ENCODE measurements around the gene MAPT. TPM values are rescaled to one million over a fixed set of nuclear protein-coding genes. Genes with fewer than 3 reads are reported as not detected.

The MAPT gene
- total RNA-seq, 1 experiment from 2014 or later: 37.5 TPM

DNA sequence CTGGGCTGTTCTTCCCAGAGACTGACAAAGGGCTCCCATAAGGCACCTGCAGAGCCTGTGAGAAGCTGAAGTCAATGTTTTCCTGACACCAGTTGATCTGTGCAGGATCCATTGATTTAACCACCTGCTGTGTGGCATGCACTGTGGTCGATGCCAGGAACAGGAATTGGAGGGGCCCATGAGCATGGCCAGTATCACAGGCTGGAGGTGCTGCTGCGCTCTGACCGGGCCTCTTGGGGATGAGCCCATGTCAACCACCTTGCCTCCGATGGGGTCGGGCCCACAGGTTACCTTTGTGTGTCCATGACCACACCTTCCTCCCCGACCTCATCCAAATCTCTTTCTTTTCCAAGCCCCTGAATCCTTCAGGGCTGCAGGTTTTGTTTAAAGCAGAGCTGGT is 86.5 kb downstream of the MAPT start:
- Histone ChIP-seq H3K27me3 (ENCODE audit: insufficient read depth, low read length) (no peaks in the 10 kb centered on the region), H3K9me2 (ENCODE audit: insufficient read depth) (no peaks in the 10 kb centered on the region), H3K79me2 (ENCODE audit: insufficient read depth, low read length) (no peaks in the 10 kb centered on the region), H2AFZ (ENCODE audit: low read depth, low read length, poor library complexity, severe bottlenecking) (no peak overlapping the region), H3K9me3 (ENCODE audit: control insufficient read depth in 1 of 2, insufficient read depth in 1 of 2, low read depth in 1 of 2, low read length in 2 of 2) (no peaks in the 10 kb centered on the region), H3K4me2 (ENCODE audit: low read length) (no peak overlapping the region), H3K4me3 (replicated peaks in 1 of 2; ENCODE audit: low read depth in 1 of 2, low read length in 2 of 2) (no peak overlapping the region), H4K20me1 (ENCODE audit: insufficient read depth) (no peaks in the 10 kb centered on the region), H3K36me3 (ENCODE audit: control insufficient read depth in 1 of 2, insufficient read depth in 2 of 2, low read length in 2 of 2) (no peaks in the 10 kb centered on the region), H3K27ac (ENCODE audit: low read depth, low read length) (no peak overlapping the region), H3K4me1 (ENCODE audit: control insufficient read depth in 1 of 2, insufficient read depth in 2 of 2, low read length in 2 of 2) (no peaks in the 10 kb centered on the region), H3K9ac (ENCODE audit: low read length) (no peak overlapping the region)
- ChIA-PET RAD21 (ENCODE audit: low non-redundant PET in 1 of 2, low total read pairs in 2 of 2, uncharacterized antibody in 2 of 2, unreplicated experiment in 2 of 2) (no interaction called here), POLR2A (no interaction called here), CTCF (no interaction called here)
- TF ChIP-seq CEBPB (IDR thresholded peaks at IDR 0.05; ENCODE audit: low read depth) (no peak), EZH2 (IDR thresholded peaks at IDR 0.05) (no peak), TCF7L2 (IDR thresholded peaks at IDR 0.05; ENCODE audit: borderline replicate concordance, extremely low read depth, insufficient read depth, insufficient read length) (no peak), ZNF274 (IDR thresholded peaks at IDR 0.05; ENCODE audit: low read depth, low read length) (no peak), FOSL1 (IDR thresholded peaks at IDR 0.05; ENCODE audit: low read depth) (no peak), SIN3A (IDR thresholded peaks at IDR 0.05; ENCODE audit: low read depth) (no peak), SRF (IDR thresholded peaks at IDR 0.05; ENCODE audit: low read depth) (no peak), SP1 (IDR thresholded peaks at IDR 0.05; ENCODE audit: low read depth) (no peak), EZH2phosphoT487 (IDR thresholded peaks at IDR 0.05; ENCODE audit: borderline replicate concordance) (no peak), ZFX (IDR thresholded peaks at IDR 0.05) (no peak), CBX3 (IDR thresholded peaks at IDR 0.05; ENCODE audit: low read depth) (no peak), RAD21 (IDR thresholded peaks at IDR 0.05; ENCODE audit: low read depth) (no peak), POLR2AphosphoS5 (IDR thresholded peaks at IDR 0.05; ENCODE audit: low read depth, low read length) (no peak), EGR1 (IDR thresholded peaks at IDR 0.05; ENCODE audit: low read depth) (no peak), JUND (IDR thresholded peaks at IDR 0.05) (no peak), YY1 (IDR thresholded peaks at IDR 0.05; ENCODE audit: extremely low read depth, insufficient replicate concordance, low read depth, low read length) (no peak), POLR2A (IDR thresholded peaks at IDR 0.05; ENCODE audit: borderline replicate concordance, extremely low read depth, insufficient read depth, insufficient read length) (no peak)
- TF ChIP-seq, protein P1, sequence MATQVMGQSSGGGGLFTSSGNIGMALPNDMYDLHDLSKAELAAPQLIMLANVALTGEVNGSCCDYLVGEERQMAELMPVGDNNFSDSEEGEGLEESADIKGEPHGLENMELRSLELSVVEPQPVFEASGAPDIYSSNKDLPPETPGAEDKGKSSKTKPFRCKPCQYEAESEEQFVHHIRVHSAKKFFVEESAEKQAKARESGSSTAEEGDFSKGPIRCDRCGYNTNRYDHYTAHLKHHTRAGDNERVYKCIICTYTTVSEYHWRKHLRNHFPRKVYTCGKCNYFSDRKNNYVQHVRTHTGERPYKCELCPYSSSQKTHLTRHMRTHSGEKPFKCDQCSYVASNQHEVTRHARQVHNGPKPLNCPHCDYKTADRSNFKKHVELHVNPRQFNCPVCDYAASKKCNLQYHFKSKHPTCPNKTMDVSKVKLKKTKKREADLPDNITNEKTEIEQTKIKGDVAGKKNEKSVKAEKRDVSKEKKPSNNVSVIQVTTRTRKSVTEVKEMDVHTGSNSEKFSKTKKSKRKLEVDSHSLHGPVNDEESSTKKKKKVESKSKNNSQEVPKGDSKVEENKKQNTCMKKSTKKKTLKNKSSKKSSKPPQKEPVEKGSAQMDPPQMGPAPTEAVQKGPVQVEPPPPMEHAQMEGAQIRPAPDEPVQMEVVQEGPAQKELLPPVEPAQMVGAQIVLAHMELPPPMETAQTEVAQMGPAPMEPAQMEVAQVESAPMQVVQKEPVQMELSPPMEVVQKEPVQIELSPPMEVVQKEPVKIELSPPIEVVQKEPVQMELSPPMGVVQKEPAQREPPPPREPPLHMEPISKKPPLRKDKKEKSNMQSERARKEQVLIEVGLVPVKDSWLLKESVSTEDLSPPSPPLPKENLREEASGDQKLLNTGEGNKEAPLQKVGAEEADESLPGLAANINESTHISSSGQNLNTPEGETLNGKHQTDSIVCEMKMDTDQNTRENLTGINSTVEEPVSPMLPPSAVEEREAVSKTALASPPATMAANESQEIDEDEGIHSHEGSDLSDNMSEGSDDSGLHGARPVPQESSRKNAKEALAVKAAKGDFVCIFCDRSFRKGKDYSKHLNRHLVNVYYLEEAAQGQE (IDR thresholded peaks at IDR 0.05; ENCODE audit: low read depth): no peak
- TF ChIP-seq, protein P2, sequence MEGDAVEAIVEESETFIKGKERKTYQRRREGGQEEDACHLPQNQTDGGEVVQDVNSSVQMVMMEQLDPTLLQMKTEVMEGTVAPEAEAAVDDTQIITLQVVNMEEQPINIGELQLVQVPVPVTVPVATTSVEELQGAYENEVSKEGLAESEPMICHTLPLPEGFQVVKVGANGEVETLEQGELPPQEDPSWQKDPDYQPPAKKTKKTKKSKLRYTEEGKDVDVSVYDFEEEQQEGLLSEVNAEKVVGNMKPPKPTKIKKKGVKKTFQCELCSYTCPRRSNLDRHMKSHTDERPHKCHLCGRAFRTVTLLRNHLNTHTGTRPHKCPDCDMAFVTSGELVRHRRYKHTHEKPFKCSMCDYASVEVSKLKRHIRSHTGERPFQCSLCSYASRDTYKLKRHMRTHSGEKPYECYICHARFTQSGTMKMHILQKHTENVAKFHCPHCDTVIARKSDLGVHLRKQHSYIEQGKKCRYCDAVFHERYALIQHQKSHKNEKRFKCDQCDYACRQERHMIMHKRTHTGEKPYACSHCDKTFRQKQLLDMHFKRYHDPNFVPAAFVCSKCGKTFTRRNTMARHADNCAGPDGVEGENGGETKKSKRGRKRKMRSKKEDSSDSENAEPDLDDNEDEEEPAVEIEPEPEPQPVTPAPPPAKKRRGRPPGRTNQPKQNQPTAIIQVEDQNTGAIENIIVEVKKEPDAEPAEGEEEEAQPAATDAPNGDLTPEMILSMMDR (IDR thresholded peaks at IDR 0.05 in 2 of 3, conservative IDR thresholded peaks at IDR 0.05 in 1 of 3; ENCODE audit: borderline replicate concordance in 1 of 3, insufficient read depth in 1 of 3, low read depth in 2 of 3, low read length in 2 of 3): no peak
- TF ChIP-seq, protein P3, sequence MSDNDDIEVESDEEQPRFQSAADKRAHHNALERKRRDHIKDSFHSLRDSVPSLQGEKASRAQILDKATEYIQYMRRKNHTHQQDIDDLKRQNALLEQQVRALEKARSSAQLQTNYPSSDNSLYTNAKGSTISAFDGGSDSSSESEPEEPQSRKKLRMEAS (IDR thresholded peaks at IDR 0.05): no peak
- DNase-seq (ENCODE audit: low read depth, low spot score): no peak
- no TSS peak for BruUV-seq (replicated peaks)
- intact Hi-C loops (cut with micrococcal nuclease): no loop called here
- ATAC-seq: no peak

Measured in HCT116 (cell line).